ENCODE measurements around the gene TMOD2. TPM values are rescaled to one million over a fixed set of nuclear protein-coding genes. Genes with fewer than 3 reads are reported as not detected.

The TMOD2 gene
- 8.0 and 8.3 TPM in 2 replicates for total RNA-seq

GRCh38 chr15:51750792-51751696 is at the start of gene TMOD2:
Gene TMOD2, plus strand, starts transcription at chr15:51751597. Its CDS starts 14,845 bp downstream, at chr15:51766442.

DNA sequence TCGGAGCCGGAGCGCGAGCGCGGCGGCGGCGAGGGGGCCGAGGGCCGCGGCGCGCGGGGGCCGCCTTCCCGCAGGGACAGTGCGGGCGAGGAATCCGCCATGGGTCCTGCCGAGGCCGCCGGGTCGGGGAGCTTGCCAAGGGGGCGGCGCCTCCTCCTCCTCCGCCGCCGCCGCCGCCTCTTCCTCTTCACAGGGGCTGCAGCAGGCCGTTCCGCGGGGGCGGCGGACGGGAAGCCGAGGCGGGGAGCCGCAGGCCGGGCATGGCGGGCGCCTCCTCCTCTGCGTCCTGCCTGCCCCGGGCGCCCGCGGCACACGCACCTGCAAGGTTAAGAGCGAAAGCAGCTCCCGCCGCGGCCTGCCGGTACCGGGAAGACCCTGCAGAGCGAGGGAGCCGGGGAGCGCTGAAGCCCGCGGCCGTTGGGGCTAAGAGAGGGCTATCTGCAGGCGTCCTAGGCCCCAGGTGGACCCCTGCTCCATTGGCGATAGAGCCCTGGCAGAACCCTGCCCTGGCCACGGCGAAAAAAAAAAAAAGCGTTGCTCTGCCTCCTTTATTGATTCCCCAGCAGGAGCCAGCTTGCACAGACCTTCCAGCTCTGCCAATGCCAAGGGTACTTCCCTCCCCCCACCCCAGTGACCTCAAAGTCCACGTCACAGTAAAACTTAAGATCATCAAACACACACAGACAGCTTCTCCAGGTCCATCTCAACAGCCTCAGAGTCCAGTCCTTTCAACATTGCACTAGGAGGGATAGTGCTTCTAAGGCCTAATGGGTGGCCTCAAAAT is 13.7 kb upstream of the TMOD2 start, which contains the start of gene LYSMD2:
Gene LYSMD2 (minus strand): TSS at position 134 of the 784 bp plus-strand sequence. CDS start 33 bp downstream, at position 101.

GRCh38 chr15:51829376-51830275 is 78.2 kb downstream of the TMOD2 start, which contains the start of gene TMOD3:
Gene TMOD3, plus strand, starts transcription at chr15:51829653. Its CDS starts 33,232 bp downstream, at chr15:51862885.

Other genes with a start within 250 kb of the TMOD2 start
- 8.3 and 53.6 TPM in 2 replicates for gene DMXL2, start 128.8 kb upstream of the TMOD2 start, total RNA-seq
- gene SCG3, start 70.1 kb upstream of the TMOD2 start, total RNA-seq: not detected in 2 replicates
- 21.6 and 25.6 TPM in 2 replicates for gene LYSMD2, start 13.9 kb upstream of the TMOD2 start, total RNA-seq
- 40.4 and 44.1 TPM in 2 replicates for gene TMOD3, start 78.1 kb downstream of the TMOD2 start, total RNA-seq
- gene LEO1, start 220.2 kb downstream of the TMOD2 start, total RNA-seq: 26.2 and 35.3 TPM in 2 replicates